Hematopoietic multipotent progenitor cell treated with erythropoietin and hydrocortisone succinate and interleukin-3 and kit ligand, for 17 days (in vitro differentiated cells): ENCODE measurements around the gene CPEB1.

Experiments
- DNase-seq: peaks from one replicate; pipeline ENCODE4 v3.0.0-alpha.2; 2015; ENCODE audit warnings: low spot score

The CPEB1 gene

GRCh38 chr15:82595203-82595602, 52.0 kb downstream of the CPEB1 start:
- DNase-seq = no peak

- no peak for DNase-seq
Measured at GRCh38 chr15:82587805-82588204, 59.4 kb downstream of the CPEB1 start.

DNA sequence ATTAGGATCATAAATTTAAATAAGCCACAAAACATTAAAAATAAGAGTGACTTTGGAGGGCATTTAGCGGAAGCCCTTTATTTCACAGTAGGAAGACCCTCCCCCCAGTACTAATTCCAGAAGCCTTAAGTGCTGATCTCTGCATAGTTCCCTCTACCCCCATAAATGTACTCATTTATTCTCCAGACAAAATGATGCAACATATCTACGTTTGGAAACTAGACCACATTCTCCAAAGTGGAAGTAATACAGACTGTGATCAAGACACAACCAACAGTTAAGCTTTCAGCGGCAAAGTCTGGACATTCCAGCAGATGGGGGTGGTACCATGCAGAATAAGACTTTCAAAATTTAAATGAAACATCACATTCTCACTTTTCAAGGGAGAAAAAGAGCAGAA, 62.1 kb downstream of the CPEB1 start:
- peak; percentile 10 for DNase-seq

- DNase-seq = no peak
Measured at GRCh38 chr15:82580713-82581112, 66.5 kb downstream of the CPEB1 start.

DNA sequence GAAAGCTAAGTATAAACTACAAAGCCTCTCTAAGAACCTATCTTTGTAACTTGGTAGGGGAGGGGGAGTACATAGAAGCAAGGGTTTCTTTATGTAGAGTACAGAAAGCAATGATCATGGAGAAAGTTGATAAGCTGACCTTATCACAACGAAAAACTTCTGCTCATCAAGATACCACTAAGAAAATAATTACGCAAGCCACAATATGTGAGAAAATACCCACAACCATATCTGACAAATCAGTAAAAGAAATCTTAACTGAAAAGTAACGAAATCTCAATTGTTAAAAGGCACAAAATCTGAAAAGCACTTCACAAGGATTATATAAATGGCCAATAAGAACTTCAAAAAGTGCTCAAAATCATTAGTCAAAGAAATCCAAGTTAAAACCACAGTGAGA, 71.8 kb downstream of the CPEB1 start:
- DNase-seq = no peak

GRCh38 chr15:82572986-82573385, 74.2 kb downstream of the CPEB1 start:
- no peak for DNase-seq

- DNase-seq = no peak
Measured at GRCh38 chr15:82572311-82572710, 74.9 kb downstream of the CPEB1 start.

- no peak for DNase-seq
Measured at GRCh38 chr15:82571722-82572222, 75.4 kb downstream of the CPEB1 start.

DNA sequence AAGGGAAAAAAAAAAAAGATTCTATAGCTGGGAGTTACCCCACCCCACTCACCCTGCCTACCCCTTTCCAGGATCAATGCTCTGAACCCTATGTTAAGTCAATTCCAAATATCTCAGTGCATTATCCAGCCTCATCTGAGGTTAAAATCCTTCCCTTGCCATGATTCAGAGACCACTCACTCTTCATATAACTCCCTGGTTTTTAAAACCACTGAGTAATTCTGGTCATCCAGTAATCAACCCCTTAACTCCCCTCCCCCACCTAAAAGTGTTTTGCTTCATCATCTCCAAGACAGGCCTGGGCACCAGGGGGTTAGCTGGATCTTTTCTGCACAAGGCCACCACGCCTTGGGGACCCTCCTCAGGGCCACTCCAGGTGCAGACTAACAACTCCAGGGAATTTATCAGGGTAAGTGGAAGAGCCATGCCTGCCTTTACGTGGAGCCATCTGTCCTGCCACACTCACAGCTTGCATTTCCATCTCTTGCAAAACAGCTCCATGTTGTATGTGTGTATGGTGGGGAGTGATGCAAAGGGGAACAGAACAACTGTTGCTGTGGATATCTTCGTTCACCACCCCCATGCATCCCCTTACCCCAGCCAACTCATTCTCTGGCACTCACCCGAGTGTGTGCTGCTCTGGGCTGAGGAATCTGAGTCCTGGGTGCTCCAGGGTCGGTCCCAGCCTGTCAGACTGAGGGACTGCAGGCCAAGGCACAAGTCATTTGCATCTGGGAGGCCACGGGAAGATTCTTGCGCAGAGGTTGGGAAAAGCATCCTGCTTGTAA, 76.2 kb downstream of the CPEB1 start:
- DNase-seq = no peak

DNA sequence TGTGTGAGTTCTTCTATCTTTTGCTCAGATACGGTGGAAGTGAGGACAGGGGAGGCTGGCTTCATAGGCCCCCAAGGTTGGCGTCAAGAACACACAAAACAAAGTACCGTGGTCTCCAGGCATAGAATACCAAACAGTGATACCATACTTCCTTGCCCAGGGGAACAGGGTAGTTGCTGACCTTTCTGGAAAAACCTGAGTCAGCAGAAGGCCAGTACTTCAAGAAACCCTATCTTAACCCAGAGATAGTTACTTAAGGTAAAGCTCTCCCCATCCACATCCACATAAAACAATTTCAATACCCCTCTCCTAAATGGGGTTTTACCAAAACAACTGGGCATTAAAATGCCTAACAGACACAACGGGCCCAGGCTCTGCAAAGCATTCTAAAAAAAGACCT, 77.3 kb downstream of the CPEB1 start:
- no peak for DNase-seq

- no peak for DNase-seq
Measured at GRCh38 chr15:82568986-82569385, 78.2 kb downstream of the CPEB1 start.

GRCh38 chr15:82567661-82568060, 79.5 kb downstream of the CPEB1 start:
- DNase-seq = no peak

DNA sequence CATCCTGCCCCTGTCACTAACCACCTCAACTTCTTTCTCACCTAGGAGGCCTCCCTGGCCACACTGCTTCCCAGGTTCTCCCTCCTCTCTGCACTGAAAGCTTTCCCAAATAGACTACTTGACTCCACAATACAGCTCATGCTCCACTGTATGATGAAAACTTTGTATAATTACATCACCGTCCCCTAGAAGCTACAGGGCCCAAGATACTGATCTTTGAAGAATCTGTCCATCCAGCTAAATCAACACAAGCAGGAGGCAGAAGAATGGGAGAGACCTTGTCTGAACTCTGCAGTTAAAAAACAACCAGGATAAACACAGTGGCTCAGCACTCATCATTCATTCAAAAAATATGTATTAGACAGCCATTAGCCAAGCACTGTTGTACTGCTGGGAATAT, 80.5 kb downstream of the CPEB1 start:
- DNase-seq = no peak

DNA sequence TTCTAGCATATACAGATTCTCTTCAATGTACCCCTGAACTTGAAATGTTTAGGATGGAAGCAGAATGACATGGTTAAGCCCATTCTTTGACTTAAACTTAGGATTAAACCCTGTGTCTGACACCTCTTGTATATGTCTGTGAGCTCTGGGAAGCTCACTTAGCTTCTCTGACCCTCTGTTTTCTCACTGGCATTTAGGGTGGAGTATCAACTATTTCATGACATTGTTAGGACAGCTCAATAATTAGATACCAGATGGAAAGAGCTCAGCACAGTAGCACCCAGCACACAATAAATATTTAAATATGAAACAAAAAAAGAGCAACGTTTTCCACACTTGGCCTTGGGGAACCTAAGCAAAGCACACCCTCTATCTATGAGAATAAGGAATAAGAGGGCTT, 88.7 kb downstream of the CPEB1 start:
- no peak for DNase-seq

- DNase-seq = no peak
Measured at GRCh38 chr15:82556315-82557035, 90.7 kb downstream of the CPEB1 start.

- DNase-seq = no peak
Measured at GRCh38 chr15:82554849-82555248, 92.3 kb downstream of the CPEB1 start.

GRCh38 chr15:82554351-82554750, 92.8 kb downstream of the CPEB1 start:
- DNase-seq = no peak

- no peak for DNase-seq
Measured at GRCh38 chr15:82553846-82554245, 93.3 kb downstream of the CPEB1 start.

- no peak for DNase-seq
Measured at GRCh38 chr15:82552861-82553260, 94.3 kb downstream of the CPEB1 start.

DNA sequence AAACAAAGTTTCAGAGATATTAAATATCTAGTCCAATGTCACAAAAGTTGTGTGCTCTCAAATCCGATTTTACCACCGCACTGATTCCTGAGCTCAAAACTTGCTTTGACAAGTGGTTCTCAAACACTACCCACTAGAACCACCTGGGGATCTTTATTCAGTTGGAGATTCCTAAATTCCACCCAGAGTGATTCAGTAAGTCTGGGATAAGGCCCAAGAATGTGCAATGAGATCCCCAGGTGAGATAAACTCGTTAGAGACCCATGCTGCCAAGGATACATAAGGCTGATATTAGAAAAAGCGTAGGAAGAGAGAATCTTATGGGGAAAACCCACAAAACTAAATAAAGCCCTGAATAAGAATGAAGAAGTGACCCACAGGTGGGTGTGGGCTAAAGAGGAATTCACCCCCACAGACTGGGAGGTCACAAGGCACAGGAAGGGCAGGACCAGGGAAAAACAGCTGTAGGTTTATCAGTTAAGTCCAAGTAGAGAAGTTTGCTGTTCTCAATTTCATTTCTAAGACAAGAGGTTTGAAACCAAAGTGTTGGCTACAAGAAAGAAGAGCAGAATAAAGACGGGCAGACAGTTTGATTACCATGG, 95.4 kb downstream of the CPEB1 start:
- no peak for DNase-seq

- DNase-seq = no peak
Measured at GRCh38 chr15:82549199-82549665, 97.9 kb downstream of the CPEB1 start.

GRCh38 chr15:82548700-82549099, 98.5 kb downstream of the CPEB1 start:
- DNase-seq = no peak

- no peak for DNase-seq
Measured at GRCh38 chr15:82545478-82545877, 101.7 kb downstream of the CPEB1 start.
